ENCODE data around the gene SLC6A8. TPM values are rescaled to one million over a fixed set of nuclear protein-coding genes. Genes with fewer than 3 reads are reported as not detected.

SLC6A8 gene
- total RNA-seq, 1 experiment from 2014 or later: 49.8 TPM

GRCh38 chrX:153670748-153671588 is 16.8 kb upstream of the SLC6A8 start:
- ChIA-PET CTCF (no interaction called here), POLR2A (ENCODE audit: low non-redundant PET) (no interaction called here)
- Histone ChIP-seq H3K27ac (ENCODE audit: low read depth, low read length, poor library complexity, severe bottlenecking) (no peak overlapping the region), H3K27me3 (replicated peaks; ENCODE audit: insufficient read depth, low read depth, low read length, poor library complexity) (no peaks in the 10 kb centered on the region), H3K36me3 (ENCODE audit: insufficient read depth, low read length, poor library complexity, severe bottlenecking) (no peaks in the 10 kb centered on the region), H3K4me3 (ENCODE audit: low read depth, low read length, poor library complexity, severe bottlenecking) (no peak overlapping the region), H3K4me1 (ENCODE audit: insufficient read depth, low read length, poor library complexity, severe bottlenecking) (no peaks in the 10 kb centered on the region), H3K9me3 (ENCODE audit: low read depth, low read length, poor library complexity, severe bottlenecking) (no peaks in the 10 kb centered on the region)
- BruUV-seq (replicated peaks): no TSS peak
- DNase-seq (ENCODE audit: low spot score): no peak
- TF ChIP-seq CTCF (conservative IDR thresholded peaks at IDR 0.05; ENCODE audit: low read depth, low read length) (no peak), EZH2 (IDR thresholded peaks at IDR 0.05; ENCODE audit: borderline replicate concordance, low read depth, low read length, poor library complexity, severe bottlenecking) (no peak)
- intact Hi-C loops (cut with micrococcal nuclease; ENCODE audit: unreplicated experiment): no loop called here

- no peak overlapping the region for H3K27ac ChIP-seq (ENCODE audit: low read depth, low read length, poor library complexity, severe bottlenecking)
- no peaks in the 10 kb centered on the region for H3K9me3 ChIP-seq (ENCODE audit: low read depth, low read length, poor library complexity, severe bottlenecking)
- no peak for DNase-seq (ENCODE audit: low spot score)
- ChIA-PET POLR2A (ENCODE audit: low non-redundant PET) (no interaction called here), CTCF (no interaction called here)
- BruUV-seq (replicated peaks): no TSS peak
- intact Hi-C loops (cut with micrococcal nuclease; ENCODE audit: unreplicated experiment): no loop called here
- H3K4me1 ChIP-seq (ENCODE audit: insufficient read depth, low read length, poor library complexity, severe bottlenecking): no peaks in the 10 kb centered on the region
- TF ChIP-seq EZH2 (IDR thresholded peaks at IDR 0.05; ENCODE audit: borderline replicate concordance, low read depth, low read length, poor library complexity, severe bottlenecking): no peak
- no peak for TF ChIP-seq CTCF (conservative IDR thresholded peaks at IDR 0.05; ENCODE audit: low read depth, low read length)
- H3K4me3 ChIP-seq (ENCODE audit: low read depth, low read length, poor library complexity, severe bottlenecking): no peak overlapping the region
- no peaks in the 10 kb centered on the region for H3K36me3 ChIP-seq (ENCODE audit: insufficient read depth, low read length, poor library complexity, severe bottlenecking)
- H3K27me3 ChIP-seq (replicated peaks; ENCODE audit: insufficient read depth, low read depth, low read length, poor library complexity): no peaks in the 10 kb centered on the region
Observed at GRCh38 chrX:153671589-153672530, 15.9 kb upstream of the SLC6A8 start.

- H3K27me3 ChIP-seq (replicated peaks; ENCODE audit: insufficient read depth, low read depth, low read length, poor library complexity): no peaks in the 10 kb centered on the region
- no peaks in the 10 kb centered on the region for H3K9me3 ChIP-seq (ENCODE audit: low read depth, low read length, poor library complexity, severe bottlenecking)
- ChIA-PET CTCF (no interaction called here), POLR2A (ENCODE audit: low non-redundant PET) (no interaction called here)
- TF ChIP-seq CTCF (conservative IDR thresholded peaks at IDR 0.05; ENCODE audit: low read depth, low read length): no peak
- no peak for TF ChIP-seq EZH2 (IDR thresholded peaks at IDR 0.05; ENCODE audit: borderline replicate concordance, low read depth, low read length, poor library complexity, severe bottlenecking)
- no TSS peak for BruUV-seq (replicated peaks)
- H3K4me3 ChIP-seq (ENCODE audit: low read depth, low read length, poor library complexity, severe bottlenecking): no peak overlapping the region
- H3K4me1 ChIP-seq (ENCODE audit: insufficient read depth, low read length, poor library complexity, severe bottlenecking): no peaks in the 10 kb centered on the region
- intact Hi-C loops (cut with micrococcal nuclease; ENCODE audit: unreplicated experiment): no loop called here
- no peaks in the 10 kb centered on the region for H3K36me3 ChIP-seq (ENCODE audit: insufficient read depth, low read length, poor library complexity, severe bottlenecking)
- no peak overlapping the region for H3K27ac ChIP-seq (ENCODE audit: low read depth, low read length, poor library complexity, severe bottlenecking)
- DNase-seq (ENCODE audit: low spot score): no peak
Observed at GRCh38 chrX:153672531-153673427, 14.9 kb upstream of the SLC6A8 start.

Measured in A673 (cell line).